GM18870 (cell line): ENCODE measurements around the gene LRPPRC.
"Not testable (repeated sequence)": the region's sequence is repeated elsewhere in the genome, so short reads cannot be mapped to it uniquely, and the experiment has no call there.

ENCODE experiments used
- ATAC-seq: cut with Tn5 transposase; IDR thresholded peaks from one replicate; pipeline ENCODE4 v1.9.1; 2021; ENCODE audit warnings: moderate library complexity; ENCODE audit not compliant: unreplicated experiment

LRPPRC gene

DNA sequence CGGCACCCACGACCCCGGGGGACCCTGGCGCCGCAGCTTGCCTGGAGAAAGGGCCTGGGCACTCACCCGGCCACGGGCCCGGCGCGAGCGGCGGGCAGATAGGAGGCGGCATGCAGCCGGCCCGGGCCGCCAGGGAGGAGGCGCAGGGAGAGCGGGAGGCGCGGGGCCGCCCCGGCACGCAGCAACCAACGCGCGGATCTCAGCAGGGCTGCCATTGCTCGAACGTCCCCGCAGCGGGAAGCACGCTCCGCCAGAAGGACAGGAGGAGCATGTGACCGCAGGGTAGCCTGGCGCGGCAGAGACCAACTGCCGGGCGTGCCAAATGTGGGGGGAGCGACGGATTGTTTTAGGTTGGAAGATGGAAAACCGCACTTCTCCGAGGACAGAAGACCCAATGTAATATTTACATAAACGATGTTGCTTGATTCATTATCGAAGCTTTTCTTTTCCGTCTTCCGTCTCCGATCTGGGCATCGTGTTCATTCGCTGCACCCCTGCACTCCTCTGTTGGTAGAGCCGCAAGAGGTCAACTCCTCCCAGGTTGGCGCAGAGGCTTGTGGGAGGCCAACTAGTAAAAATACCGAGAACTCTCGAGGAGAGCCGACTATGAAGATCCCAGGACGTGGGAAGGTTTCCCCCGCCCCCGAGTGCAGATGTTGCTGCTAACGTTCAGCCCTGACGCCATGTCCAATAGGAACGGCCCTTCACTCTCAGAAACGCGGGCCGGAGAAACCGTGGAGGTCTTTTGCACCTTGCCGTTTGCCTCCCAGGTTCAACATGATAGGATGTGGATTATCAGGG lies at the start of gene LRPPRC:
Gene LRPPRC (minus strand): TSS at position 257 of the 801 bp plus-strand sequence. CDS start 42 bp downstream, at position 215.
- peak; percentile 90 for ATAC-seq

DNA sequence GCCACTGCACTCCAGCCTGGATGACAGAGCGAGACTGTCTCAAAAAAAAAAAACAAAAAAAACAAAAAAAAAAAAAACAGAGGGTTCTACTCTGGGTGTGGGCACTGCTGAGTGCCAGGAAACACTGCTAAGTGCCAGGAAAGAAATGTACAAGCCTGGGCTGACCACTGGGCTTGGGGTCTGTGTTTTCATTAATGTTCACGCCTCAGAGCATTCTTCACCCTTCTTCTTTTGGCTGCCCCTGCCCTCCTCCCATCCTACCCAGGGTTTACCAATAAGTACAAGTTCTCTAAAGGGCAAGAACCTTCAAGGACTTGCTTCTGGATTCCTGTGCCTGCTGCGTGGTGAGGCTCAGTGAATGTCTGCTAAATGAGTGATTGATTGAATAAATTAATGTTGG lies 49.3 kb upstream of the LRPPRC start:
- ATAC-seq, result no peak

- peak; percentile 88 for ATAC-seq
Measured at GRCh38 chr2:44044281-44044720, 48.5 kb upstream of the LRPPRC start.

DNA sequence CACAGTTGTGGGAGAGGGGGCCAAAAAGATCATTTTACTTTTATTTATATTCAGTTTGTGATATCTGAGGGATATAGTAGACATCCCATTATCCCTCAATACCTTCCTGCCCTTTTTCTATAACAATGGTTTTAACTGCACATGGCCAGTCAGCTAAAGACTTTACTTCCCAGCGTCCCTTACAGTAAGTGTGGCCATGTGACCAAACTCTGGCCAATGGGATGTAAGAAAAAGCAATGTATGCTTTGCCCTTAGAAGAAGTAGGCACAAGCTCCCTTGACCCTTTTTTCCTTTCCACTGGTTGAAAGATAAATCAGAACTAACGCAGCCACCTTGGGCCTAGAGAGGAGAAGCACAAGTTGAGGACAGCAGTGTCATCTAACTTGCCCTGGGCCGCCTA lies 44.6 kb upstream of the LRPPRC start:
- no peak for ATAC-seq

GRCh38 chr2:44038277-44038676 lies 42.5 kb upstream of the LRPPRC start:
- ATAC-seq, result no peak

- ATAC-seq, result no peak
Measured at GRCh38 chr2:44037221-44037620, 41.4 kb upstream of the LRPPRC start.

GRCh38 chr2:44033947-44034346 lies 38.2 kb upstream of the LRPPRC start:
- no peak for ATAC-seq

GRCh38 chr2:44027076-44027475 lies 31.3 kb upstream of the LRPPRC start:
- not testable (repeated sequence) for ATAC-seq

GRCh38 chr2:44016282-44016681 lies 20.5 kb upstream of the LRPPRC start:
- no peak for ATAC-seq

DNA sequence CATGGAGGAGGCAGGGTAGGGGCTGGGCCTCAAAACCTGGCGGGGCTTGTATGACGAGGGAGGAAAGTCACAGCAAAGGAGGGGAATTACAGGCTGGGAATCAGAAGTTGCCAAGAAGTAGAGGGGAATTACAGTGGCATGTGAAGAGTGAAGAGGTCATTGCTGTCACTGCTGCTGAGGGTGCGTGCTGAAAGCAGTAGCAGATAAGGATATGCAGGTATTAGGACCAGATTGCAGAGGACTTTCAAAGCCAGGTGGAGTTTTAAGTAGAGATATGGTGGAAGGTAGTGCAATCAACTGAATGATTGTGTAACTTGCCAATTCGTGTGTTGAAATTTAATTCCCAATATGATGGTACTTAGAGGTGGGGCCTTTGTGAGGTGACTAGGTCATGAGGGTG lies 19.4 kb upstream of the LRPPRC start:
- no peak for ATAC-seq

DNA sequence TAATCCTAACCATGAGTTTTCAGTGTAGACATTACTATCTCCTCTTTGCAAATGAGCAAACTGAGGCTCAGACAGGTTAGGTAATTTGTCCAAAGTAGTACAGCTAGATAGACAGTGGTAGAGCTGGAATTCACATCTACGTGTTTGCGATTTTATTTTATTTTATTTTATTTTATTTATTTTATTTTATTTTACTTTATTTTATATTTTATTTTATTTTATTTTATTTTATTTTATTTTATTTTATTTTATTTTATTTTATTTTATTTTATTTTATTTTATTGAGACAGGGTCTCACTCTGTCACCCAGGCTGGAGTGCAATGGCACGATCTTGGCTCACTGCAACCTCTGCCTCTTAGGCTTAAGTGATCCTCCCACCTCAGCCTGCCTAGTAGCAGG lies 17.4 kb upstream of the LRPPRC start:
- ATAC-seq, result not testable (repeated sequence)

GRCh38 chr2:44010266-44010665 lies 14.5 kb upstream of the LRPPRC start:
- ATAC-seq, result no peak

DNA sequence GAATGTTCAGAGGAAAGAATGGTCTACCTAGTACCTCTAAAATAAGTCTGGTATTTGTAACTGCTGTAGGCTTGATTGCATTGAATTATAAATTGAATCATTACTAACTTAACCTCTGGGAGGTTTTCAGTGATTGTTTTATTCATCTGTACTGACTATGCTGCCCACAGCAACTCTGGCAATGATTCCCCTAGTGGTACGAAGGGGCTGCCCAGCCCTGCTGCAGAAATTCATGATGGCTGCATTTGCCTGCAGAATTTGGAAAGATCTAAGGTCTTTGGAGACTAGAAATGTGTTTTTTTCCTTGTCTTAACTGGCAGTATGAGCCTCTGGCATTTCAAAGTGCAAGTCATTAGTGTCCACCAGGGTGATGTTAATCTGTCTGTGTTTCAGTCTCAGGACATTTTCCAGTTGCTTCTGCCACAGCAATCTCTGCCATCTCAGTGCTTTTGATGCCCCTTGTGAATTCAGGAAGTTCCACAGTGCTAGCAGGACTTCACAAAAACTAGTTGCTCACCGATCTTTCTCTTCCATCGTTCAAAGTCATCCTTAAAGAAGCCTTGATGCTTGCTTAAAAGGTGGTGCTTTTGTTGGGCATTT lies 13.4 kb upstream of the LRPPRC start:
- no peak for ATAC-seq

- ATAC-seq, result no peak
Measured at GRCh38 chr2:44005846-44006245, 10.1 kb upstream of the LRPPRC start.

GRCh38 chr2:44004735-44005602 lies 9.2 kb upstream of the LRPPRC start:
- ATAC-seq, result no peak

GRCh38 chr2:44001716-44002115 lies 5.9 kb upstream of the LRPPRC start:
- no peak for ATAC-seq

GRCh38 chr2:43998263-43998662 lies 2.5 kb upstream of the LRPPRC start:
- ATAC-seq, result no peak

GRCh38 chr2:43993437-43993836 lies 2.4 kb downstream of the LRPPRC start:
- ATAC-seq, result no peak

GRCh38 chr2:43989545-43989944 lies 6.2 kb downstream of the LRPPRC start:
- no peak for ATAC-seq

- ATAC-seq, result no peak
Measured at GRCh38 chr2:43986600-43986999, 9.2 kb downstream of the LRPPRC start.

DNA sequence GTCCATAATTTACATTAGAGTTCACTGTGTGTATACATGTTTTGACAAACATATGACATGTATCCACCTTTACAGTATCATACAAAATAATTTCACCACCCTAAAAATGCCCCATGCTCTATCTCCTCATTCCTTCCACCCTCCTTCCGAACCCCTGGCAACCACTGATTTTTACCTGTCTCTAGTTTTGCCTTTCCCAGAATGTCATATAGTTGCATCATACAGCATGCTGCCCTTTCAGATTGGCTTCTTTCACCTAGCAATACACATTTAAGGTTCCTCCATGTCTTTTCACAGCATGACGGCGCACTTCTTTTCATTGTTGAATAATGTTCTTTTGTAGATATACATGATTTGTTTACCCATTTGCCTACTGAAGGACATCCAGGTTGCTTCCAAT lies 10.4 kb downstream of the LRPPRC start:
- no peak for ATAC-seq

DNA sequence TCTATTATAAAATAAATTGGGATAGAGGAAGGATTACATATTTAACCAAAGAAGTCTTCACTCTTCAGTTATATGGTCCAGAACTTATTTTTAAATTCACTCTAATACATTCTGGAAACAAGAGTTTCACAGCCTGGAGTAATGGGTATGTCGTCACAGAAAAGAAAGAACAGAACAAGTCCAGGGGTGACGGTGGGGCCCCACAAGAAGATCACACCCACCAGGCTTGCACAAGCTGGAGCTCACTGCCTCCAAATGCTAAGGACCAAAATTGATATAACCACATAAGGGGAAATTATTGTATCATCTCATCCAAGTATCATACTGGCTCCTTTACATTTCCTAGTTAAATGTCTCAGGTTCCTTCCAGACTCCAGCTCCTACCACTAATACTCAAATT lies 11.3 kb downstream of the LRPPRC start:
- no peak for ATAC-seq
